Endometrium (tissue), 2 donors: ENCODE measurements around the gene ARHGEF11.

Source experiments
- FAIRE-seq: peaks from 2 replicates; lab custom pipeline; 2012; peaks lifted over from hg19 to GRCh38; lab: Jason Lieb, UNC
- donor health status: control.
- donor health status: control.

ARHGEF11 gene

DNA sequence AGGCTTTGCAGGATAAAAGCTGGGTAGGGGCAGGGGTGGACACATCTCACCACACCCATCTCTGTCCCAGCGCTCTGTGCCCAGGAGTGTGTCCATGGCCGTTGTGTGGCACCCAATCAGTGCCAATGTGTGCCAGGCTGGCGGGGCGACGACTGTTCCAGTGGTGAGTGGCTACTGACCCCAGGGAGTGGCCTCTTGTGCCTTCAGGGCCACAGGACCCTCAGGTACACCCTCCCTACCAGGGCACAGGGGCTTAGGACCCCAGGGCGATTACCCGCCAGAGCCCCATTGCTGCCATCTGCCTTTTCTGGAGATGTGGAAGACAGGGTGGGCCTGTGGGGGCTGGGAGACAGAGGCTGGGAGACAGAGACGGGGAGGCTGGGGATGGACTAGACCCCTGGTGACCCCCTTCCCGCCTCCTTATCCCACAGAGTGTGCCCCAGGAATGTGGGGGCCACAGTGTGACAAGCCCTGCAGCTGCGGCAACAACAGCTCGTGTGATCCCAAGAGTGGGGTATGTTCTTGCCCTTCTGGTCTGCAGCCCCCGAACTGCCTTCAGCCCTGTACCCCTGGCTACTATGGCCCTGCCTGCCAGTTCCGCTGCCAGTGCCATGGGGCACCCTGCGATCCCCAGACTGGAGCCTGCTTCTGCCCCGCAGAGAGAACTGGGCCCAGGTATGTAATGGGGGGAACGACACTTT, 139.2 kb downstream of the ARHGEF11 start:
- FAIRE-seq = no peak

DNA sequence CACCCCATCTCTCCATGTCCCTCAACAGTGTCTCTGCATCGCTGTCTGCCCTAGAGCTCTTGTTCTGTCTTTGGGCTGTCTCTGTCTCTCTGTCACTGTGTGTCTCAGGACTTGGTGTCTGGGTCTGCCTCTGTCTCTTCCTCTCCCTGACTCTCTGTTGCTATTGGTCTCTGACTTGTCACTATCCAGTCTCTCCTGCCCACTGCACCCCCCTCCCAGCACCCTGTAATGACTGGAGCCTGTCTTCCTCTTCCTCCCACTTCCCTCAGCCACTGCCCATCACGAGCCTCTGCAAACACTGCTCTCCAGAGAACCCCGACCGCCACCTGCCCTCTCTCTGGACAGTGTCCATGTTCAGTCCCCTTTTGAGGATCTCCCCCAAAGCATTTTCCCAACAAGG, 139.9 kb downstream of the ARHGEF11 start:
- no peak for FAIRE-seq

DNA sequence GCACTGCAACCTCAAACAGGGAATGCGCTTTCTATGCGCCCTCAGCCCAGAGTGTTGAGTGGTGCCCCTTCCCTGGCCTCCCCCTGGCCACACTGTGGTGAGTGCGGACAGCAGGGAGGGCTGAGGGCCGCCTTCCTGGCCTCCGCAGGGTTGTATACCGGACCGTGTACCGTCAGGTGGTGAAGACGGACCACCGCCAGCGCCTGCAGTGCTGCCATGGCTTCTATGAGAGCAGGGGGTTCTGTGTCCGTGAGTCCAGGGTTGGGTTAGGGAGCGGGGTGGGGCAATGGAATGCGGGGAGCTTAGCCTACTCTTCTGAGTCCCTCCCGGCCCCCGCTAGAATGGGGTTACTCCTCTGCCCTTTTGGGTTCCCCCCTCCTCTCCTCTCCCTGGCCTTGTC, 140.4 kb downstream of the ARHGEF11 start:
- FAIRE-seq = no peak

DNA sequence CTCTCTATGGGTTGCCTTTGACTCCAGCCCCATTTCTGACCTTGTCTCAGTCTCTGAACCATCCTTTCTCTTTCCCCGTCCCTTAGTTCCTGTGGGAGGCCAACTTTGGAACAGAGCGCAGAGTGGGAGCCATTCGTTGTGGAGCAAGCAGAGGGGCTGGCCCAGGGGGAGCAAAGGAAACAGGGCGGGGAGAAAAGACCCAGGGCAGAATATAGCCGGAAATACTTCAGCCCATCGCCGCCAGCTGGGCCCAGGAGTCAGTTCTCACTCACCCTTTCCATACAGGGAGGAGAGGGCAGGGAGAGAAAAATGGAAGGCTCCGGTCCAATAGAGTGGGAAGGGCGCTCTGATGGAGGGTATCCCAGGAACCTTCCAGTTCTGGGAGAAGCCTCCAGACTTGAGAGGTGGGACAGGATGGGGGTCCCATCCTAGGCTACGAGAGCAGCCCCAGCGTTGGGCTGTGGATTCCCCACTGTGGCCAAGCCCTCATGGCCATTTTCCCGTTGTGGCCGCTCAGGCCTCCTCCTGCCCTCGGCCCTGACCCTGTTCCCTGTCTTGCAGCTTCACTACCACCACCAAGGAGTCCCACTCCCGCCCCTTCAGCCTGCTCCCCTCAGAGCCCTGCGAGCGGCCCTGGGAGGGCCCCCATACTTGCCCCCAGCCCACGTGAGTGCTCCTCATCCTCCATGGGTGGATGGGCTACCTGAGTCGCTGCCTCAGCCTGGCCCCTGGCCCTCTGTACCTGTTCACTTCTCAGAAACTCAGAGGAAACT, 141.2 kb downstream of the ARHGEF11 start:
- no peak for FAIRE-seq

DNA sequence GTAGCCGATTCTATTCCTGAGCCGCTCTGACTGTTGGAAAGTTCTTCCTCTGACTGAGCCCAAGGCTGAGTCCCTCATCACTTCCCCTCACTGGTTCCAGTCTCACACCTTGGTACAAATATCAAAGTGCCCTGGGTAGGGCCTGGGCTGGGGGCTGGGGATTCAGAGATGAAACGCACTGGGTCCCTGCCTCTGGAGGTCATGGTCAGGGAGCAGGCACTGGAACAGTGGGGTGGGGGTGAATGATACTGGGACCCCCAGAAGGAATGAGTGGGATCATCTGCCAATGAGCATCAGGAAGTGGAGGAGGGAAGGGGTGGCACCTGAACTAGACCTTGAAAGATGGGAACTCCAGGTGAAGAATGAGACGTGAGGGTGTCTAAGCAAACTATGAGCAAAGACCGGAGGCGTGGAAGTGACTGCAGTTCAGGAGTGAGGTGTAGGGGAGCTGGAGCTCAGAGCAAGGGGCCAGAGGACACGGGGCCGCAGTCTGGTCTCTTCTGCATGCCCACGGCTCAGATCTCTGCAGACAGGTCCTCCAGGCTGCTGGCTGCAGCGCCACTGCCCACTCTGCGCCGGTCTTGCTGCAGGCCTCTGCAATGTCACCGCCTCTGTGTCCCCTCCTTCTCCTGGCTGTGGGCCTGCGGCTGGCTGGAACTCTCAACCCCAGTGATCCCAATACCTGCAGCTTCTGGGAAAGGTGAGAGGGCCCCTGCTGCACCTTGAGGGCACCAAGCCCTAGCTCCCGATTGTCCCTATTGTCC, 142.0 kb downstream of the ARHGEF11 start:
- no peak for FAIRE-seq

DNA sequence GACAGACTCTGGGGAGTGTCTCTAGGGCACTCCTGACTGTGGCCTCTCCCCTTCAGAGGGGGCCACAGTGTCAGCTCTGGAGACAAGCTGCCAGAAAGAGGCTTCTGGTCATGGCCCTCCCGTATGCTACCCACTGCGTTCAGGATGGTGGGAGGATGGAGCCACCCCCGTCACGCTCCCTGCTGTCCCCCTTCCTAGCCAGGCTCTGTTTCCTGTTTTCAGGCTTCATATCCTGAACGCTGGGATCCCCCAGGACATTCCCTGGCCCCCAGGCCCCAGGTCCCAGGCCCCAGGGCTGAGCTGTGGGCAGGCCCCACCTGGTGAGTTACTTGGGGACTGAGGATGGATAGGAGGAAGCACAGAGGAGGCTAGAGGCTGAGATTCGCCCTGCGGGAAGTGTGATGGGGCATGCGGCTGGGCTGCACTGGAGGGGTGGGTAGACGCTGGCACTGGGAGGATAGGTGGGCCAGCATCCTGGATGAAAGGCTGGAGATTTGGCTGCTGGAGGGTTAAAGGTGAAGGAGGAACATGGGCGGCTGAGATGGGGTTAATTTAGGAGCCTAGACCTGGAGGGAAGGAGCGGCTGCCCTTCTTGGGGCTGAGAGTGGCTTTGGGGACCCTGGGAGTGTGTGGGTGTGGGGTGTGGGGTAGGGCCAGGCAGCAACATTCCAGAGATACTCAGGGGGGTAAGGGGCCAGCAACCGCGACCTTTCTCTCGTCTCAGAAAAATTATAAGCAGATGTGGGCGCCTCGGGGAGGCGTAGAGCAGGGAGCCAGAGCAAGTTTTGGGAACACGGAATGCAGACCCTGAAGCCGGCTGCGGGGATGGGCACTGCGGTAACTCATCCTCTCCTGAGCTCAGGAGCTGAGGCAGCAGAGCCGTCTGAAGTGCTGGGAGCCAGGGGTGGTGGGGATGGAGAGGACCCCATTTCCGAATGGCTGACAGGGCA, 143.3 kb downstream of the ARHGEF11 start:
- no peak for FAIRE-seq

DNA sequence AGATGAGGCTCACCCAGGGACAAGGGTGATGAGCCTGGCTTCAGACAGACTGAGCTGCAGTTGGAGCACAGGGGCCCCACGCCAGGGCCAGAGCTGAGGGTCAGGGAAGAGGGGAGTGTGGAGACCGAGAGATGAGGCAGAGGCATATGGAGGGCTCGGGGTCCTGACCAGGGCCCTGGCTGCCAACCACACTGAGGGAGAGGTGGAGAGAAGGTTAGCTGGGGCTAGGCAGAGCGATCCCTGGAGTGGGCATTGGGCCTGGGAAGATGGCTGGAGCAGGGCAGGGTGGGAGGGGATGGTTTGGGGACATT, 144.0 kb downstream of the ARHGEF11 start:
- FAIRE-seq = no peak

DNA sequence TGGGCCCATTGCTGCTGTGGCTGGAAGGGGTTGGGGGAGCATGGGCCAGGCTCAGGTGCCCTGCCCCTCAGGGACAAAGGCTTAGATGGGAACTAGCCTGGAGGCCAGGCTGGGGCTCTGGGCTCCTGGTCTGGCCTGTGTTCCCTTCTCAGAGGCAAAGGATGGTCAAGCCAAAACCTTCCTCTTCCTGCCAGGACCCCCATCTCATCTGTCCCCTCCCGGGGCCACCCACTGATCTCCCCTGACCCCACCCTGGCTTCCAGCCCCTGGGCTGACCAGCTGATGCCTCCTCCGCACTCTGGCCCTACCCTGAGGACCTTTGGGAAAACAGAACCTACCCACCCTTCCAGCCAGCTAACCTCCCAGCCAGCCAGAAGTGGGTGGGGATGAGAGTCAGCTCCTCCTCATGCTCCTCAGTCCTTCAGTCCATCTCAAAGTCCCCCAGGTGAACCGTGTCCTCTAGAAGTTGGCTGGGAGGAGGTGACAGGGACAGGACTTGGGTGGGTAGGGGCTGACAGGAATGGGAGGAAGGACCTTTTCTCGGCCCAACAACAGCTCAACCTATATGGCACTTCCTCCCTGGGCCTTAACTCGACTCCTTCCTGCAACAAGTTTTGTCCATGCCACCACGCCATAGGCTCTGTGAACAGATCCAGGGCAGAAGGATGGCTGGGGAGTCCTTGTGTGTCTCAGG, 144.5 kb downstream of the ARHGEF11 start:
- FAIRE-seq = no peak

DNA sequence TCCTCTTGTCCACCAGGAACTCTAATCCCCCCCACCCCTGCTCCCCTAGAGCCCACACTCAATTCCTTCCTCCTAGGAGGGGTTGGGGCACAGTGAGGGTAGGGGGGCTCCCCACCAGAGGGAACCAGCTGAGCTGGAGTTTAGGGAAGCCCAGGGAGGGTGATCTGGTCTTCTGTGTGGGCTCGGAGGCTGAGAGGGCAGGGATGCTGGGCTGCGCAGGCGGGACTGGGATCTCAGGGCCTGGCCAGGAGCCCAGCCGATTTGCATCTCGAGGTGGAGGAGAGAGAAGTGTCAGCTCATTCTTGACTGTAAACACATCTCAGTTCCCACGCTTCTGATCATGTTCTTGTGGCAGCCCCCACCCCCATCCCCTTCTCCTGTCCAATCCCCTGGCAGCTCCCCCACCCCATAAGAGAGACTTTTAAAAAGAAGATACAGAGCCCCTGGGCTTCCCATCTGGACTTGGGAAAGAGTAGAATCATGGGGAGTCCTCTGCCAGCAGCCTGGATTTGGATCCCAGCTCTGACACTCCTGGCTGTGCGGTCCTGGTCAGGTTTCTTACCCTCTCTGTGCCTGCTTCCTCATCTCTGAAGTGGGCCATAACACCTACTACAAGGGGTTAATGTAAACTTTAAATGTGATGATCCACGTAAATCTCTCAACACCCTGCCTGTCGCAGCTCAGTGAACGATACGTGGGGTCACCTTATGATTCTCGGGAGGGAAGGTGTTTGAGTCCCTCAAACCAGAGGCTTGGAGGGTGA, 145.4 kb downstream of the ARHGEF11 start:
- FAIRE-seq = no peak

DNA sequence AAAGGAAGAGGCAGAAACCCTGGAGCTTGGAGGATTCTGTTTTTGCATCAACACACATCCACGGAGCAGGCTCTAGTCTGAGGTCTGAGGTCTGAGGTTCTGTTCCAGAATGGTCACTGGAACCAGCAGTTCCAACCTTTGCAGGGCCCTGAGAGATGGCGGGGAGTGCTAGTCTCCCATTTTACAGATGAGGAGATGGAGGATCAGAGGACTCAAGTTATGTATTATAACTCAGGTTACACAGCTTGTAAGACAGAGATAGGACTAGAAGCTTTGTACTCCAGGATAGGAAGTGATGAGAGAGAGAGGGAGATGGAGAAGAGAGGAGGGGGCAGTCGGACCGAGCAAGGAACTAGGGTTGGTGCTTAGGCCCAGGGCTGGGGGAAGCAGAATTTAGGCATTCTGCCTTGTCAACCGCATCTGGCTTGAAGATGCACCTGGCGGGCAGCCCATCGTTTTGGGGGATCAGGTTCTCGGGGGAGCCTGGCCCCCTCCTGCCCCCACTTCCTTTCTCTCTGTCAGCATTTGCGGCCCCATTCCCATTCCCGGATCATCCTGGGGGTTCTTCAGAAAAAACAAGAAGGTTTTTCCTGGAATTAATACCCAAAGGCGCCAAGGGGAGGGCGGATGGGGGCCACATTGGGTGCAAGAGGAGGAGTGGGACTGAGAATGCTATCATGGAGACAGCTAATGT, 146.4 kb downstream of the ARHGEF11 start:
- FAIRE-seq = no peak

DNA sequence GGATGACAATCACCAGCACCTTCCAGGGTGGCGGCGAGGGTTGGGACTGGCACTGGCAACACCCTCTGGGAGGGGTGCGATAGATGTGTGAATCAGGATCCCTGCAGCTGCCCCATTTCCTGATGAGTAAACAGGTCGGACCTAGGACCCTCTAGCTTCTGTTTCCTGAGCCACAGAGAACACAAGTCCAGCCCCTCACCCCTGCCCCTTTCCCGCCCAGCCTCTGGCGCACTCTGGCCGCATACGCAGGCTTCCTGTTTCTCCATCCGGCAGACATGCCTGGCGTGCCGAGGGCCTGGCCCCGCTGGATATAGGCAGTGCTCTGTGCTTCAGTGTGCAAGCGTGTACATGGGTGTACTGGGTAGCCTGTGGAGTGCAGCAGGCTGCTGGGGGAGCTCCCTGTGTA, 147.4 kb downstream of the ARHGEF11 start:
- FAIRE-seq = no peak

DNA sequence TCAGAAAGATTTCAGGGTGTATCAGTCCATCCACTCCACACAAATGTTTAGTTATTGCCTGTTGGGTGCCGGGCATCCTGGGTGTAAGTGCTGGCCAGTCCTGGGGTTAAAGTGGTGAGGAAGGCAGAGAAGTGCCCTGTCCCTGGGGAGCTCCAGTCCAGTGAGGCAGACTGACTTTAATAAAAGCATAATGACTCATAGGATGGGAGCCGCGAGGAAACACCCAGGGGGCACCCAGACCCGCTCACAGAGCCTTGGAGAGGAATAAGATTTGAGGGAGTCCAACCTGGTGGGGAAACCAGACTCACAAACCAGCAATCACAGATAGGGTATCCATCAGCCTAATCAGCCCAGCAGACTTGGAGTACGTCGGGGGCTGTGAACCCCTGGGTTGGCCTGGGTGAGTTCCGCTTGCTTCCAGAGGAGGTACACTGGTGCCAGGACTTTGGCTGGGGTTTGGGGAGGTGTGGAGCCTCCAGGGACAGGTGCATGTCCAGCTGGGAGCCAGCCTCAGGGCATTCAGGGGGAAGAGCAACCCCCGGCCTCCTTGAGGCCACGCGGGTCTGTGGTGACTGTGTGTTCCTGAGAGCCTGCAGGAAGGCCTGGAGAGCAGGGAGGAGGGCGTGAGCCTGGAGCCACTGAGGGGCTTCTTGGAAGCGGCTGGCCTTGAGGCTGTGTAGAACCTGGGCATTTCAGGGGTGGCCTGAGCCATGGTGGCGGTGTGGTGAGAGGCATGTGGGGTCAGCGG, 148.3 kb downstream of the ARHGEF11 start:
- FAIRE-seq = no peak

DNA sequence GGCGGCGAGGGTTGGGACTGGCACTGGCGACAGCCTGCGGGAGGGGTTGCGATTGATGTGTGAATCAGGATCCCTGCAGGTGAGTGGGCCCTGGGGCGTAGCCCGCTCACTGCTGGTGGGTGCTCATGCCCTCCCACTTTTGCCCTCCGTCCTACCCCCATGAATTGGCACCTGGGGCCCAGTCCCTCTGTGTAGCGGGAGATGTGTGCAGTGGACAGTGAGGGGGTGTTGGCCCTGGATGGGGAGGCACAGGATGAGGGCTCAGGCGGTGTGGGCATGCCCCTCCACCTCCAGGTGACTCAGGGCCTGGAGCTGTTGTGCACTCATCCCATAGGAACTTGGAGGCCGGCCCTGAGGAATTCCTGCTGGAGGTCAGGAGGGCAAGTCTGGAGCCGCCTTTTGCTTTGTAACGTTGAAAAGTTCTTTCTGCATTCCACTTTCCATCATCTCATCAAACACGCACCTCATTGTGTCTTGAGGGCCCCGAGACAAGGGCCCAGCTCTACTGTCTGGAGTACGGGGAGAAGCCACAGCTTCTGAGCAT, 149.0 kb downstream of the ARHGEF11 start:
- no peak for FAIRE-seq

DNA sequence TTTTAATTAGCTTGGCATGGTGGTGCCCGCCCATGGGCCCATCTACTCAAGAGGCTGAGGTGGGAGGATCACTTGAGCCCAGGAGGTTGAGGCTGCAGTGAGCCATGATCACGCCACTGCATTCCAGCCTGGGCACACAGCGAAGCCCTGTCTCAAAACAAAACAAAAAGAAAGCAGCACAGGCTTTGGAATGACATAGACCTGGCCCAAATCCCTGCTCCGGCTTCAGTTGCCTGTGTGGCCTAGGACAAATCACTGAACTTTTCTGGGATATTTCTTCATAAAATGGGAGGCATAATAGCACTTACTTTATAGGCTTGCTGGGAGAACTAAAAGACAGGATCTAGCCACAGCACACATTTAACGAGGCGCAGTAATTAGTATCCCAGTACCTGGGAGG, 149.6 kb downstream of the ARHGEF11 start:
- no peak for FAIRE-seq

DNA sequence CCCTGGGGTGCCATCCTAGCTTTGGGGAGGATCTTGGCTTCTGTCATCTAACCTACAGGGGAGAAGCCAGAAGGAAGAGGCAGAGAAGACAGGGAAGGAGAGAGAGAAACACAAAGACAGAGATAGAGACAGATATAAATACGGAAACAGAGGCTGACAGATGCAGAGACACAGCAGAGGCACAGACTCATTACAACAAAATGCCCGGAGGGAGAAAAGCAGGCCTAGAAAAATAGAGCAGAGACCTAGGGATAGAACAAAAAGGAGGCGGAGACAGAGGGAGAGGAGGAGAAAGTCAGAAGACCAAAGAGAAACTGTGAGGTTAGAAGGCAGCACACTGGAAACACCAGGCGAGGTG, 150.1 kb downstream of the ARHGEF11 start:
- no peak for FAIRE-seq

DNA sequence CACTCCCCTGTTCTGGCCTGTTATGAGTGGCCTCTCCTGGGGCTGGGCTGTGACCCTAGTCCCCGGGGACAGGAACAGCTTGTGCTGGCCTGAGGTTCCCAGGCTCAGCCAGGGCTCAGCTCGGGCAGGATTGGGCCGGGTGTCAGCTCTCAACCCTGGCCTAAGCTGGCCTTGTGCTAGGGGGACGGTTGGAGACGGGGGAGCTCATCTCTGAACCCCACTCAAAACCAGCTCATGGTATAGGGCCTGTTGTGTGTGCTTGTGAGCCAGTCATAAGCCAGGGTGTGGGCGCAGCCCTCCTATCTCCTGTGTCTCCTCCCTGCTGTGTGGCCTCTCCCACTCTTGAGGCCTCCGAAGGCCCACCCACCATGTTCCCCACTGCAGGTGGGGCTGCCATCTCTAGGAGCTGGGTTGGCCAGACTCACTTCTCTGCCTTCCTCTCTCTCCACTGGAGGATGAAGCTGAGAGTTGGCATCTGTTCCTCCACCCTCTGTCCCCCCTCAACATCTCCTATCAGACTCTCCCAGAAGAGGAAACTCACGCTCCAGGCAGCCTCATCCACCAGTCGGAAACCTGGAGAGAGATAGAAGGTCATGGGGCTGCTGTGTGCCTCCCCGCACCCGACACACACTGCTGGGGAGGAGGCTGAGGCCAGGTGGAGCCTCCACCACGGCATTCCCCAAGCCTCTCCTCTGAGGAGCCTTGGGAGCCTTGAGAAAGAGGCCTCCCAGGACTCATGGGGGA, 150.7 kb downstream of the ARHGEF11 start:
- no peak for FAIRE-seq

DNA sequence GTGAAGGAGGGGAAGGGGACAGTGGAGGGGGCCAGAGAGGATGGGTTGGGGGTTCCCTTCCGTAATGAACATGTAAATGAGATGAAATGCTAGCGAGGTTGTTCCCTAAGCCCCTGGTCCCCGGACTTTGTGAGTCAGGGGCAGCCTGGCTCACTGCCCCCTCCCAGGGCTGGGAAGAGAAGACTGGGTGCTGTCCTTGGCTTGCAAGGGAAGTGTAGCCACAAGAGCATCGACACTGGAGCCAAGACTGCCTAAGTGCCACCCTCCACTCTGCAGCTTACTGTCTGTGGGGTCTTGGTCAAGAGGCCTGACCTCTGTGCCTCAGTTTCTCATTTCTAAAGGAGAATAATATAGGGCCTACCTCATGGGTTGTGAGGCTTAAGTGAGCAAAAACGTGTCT, 151.5 kb downstream of the ARHGEF11 start:
- no peak for FAIRE-seq
